Esophagus muscularis mucosa (tissue), 4 donors: ENCODE measurements around the gene SLC22A2.

ENCODE experiments used
- CTCF ChIP-seq, 3 experiments: fragments of 200-600 bp in 2 of 3; fragments of 450-650 bp in 1 of 3; sonication (generic) in 2 of 3; IDR thresholded peaks; one replicate each; pipeline ENCODE4 v1.5.1; 2017 to 2019; ENCODE audit warnings: antibody characterized with exemption in 3 of 3, mild to moderate bottlenecking in 2 of 3, moderate library complexity in 1 of 3
- EP300 ChIP-seq: sonication (generic); formaldehyde crosslinking; IDR thresholded peaks from one replicate; pipeline ENCODE4 v1.6.1; 2017; ENCODE audit warnings: antibody characterized with exemption
- POLR2A ChIP-seq: fragments of 450-650 bp; IDR thresholded peaks from one replicate; pipeline ENCODE4 v1.6.1; 2017; ENCODE audit warnings: antibody characterized with exemption, moderate library complexity, mild to moderate bottlenecking, low read depth
- POLR2AphosphoS5 ChIP-seq, 2 donors: sonication (generic); formaldehyde crosslinking; IDR thresholded peaks; one replicate each; pipeline ENCODE4 v1.6.1; 2017; ENCODE audit warnings: antibody characterized with exemption in 2 of 2

GRCh38 chr6:160203076-160203475 lies 55.5 kb downstream of the SLC22A2 start:
- TF ChIP-seq CTCF (IDR thresholded peaks at IDR 0.05) (no peak), EP300 (no peak), POLR2A (no peak), POLR2AphosphoS5 (IDR thresholded peaks at IDR 0.05) (no peak)
